Smooth muscle cell (in vitro differentiated cells): ENCODE data around the gene CCDC47. TPM values are rescaled to one million over a fixed set of nuclear protein-coding genes. Genes with fewer than 3 reads are reported as not detected.

Experiments used
- DNase-seq: peaks from one replicate; lab custom pipeline; 2025; ENCODE audit not compliant: unreplicated experiment; lab: John Stamatoyannopoulos, UW
- H2AFZ ChIP-seq: fragments of 200-600 bp; sonication (generic); 2 replicates; pipeline ENCODE4 v1.6.0; 2016; ENCODE audit warnings: antibody characterized with exemption, low read depth, mild to moderate bottlenecking
- H3F3A ChIP-seq: fragments of 200-600 bp; sonication (generic); 2 replicates; pipeline ENCODE4 v1.6.0; 2017; ENCODE audit warnings: antibody characterized with exemption, low read depth
- H3K27ac ChIP-seq: fragments of 200-600 bp; sonication (generic); 2 replicates; pipeline ENCODE4 v1.5.1; 2016; ENCODE audit warnings: low read depth, mild to moderate bottlenecking
- H3K27me3 ChIP-seq: fragments of 200-600 bp; sonication (generic); 2 replicates; pipeline ENCODE4 v1.6.1; 2016; ENCODE audit warnings: low read depth, mild to moderate bottlenecking
- H3K36me3 ChIP-seq: fragments of 200-600 bp; sonication (generic); 2 replicates; pipeline ENCODE4 v1.5.1; 2016; ENCODE audit warnings: low read depth
- H3K4me1 ChIP-seq: fragments of 200-600 bp; sonication (generic); 2 replicates; pipeline ENCODE4 v1.5.1; 2016; ENCODE audit warnings: low read depth
- H3K4me2 ChIP-seq: fragments of 200-600 bp; sonication (generic); 2 replicates; pipeline ENCODE4 v1.6.0; 2016; ENCODE audit warnings: mild to moderate bottlenecking
- H3K4me3 ChIP-seq: fragments of 200-600 bp; sonication (generic); 2 replicates; pipeline ENCODE4 v1.5.1; 2016; ENCODE audit warnings: mild to moderate bottlenecking
- H3K79me2 ChIP-seq: fragments of 200-600 bp; sonication (generic); 2 replicates; pipeline ENCODE4 v1.6.0; 2016; ENCODE audit warnings: low read depth, mild to moderate bottlenecking
- H3K9ac ChIP-seq: fragments of 200-600 bp; sonication (generic); 2 replicates; pipeline ENCODE4 v1.6.0; 2016; ENCODE audit warnings: low read depth
- H3K9me3 ChIP-seq: fragments of 200-600 bp; sonication (generic); replicated peaks from 2 replicates; pipeline ENCODE4 v1.5.1; 2016; ENCODE audit warnings: low read depth
- H4K20me1 ChIP-seq: fragments of 200-600 bp; sonication (generic); 2 replicates; pipeline ENCODE4 v1.6.0; 2016; ENCODE audit warnings: low read depth
- WGBS: methylation state at CpG from one replicate; pipeline ENCODE4 v1.1.7; 2016; ENCODE audit warnings: low lambda C conversion rate; 5-methylcytosine and 5-hydroxymethylcytosine counted together
- polyA plus RNA-seq: library from polyadenylated mRNA; unstranded; fragments of >200 nt; fragmentation: Nextera tagmentation; extraction: Ambion mirVana; gene quantifications from 2 replicates; pipeline ENCODE4 v1.2.1, GENCODE V29; 2016
- total RNA-seq: library from RNA; depleted of rRNA; stranded (reverse); fragments of >200 nt; gene quantifications from 2 replicates; pipeline ENCODE4 v1.2.3, GENCODE V29; 2014
- TF ChIP-seq, protein P1 (sequence below): fragments of 200-600 bp; sonication (generic); IDR thresholded peaks from 2 replicates; pipeline ENCODE4 v1.5.1; 2017; ENCODE audit warnings: borderline replicate concordance, mild to moderate bottlenecking, antibody characterized with exemption; ENCODE audit not compliant: insufficient read depth, poor library complexity, severe bottlenecking

The CCDC47 gene
- total and polyA plus RNA-seq, 2 experiments from 2014 or later, result 47.7 to 63.4 TPM

DNA sequence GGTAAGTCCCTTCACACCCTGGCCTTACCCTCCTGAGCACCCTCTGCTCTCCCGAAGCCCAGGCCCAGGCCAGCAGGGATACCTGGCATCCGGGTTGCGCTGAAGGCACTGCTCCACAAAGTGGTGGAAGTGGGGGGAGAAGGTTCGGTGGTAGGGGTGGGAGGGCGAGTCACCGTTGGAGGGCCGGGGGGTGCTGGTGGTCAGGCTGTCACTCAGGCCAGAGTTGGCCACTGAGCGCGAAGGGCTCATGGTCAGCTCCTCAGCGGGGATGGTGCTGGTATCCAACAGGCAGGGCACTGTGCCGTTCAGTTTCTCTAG, 69.2 kb downstream of the CCDC47 start:
- peaks cover 6% of the 10 kb centered on the region for H4K20me1 ChIP-seq
- H3K27me3 ChIP-seq, result no peaks in the 10 kb centered on the region
- DNase-seq, result no peak
- H3K9ac ChIP-seq, result no peak overlapping the region
- TF ChIP-seq, protein P1, sequence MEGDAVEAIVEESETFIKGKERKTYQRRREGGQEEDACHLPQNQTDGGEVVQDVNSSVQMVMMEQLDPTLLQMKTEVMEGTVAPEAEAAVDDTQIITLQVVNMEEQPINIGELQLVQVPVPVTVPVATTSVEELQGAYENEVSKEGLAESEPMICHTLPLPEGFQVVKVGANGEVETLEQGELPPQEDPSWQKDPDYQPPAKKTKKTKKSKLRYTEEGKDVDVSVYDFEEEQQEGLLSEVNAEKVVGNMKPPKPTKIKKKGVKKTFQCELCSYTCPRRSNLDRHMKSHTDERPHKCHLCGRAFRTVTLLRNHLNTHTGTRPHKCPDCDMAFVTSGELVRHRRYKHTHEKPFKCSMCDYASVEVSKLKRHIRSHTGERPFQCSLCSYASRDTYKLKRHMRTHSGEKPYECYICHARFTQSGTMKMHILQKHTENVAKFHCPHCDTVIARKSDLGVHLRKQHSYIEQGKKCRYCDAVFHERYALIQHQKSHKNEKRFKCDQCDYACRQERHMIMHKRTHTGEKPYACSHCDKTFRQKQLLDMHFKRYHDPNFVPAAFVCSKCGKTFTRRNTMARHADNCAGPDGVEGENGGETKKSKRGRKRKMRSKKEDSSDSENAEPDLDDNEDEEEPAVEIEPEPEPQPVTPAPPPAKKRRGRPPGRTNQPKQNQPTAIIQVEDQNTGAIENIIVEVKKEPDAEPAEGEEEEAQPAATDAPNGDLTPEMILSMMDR, result no peak
- H3K27ac ChIP-seq, result no peak overlapping the region
- no peaks in the 10 kb centered on the region for H3F3A ChIP-seq
- no peaks in the 10 kb centered on the region for H3K9me3 ChIP-seq
- H3K4me3 ChIP-seq, result no peak overlapping the region
- 94% methylated on average over 7 of the region's 11 CpGs for WGBS
- H2AFZ ChIP-seq, result no peak overlapping the region
- H3K36me3 ChIP-seq, result no peaks in the 10 kb centered on the region
- no peak overlapping the region for H3K4me2 ChIP-seq
- H3K4me1 ChIP-seq, result peaks cover 8% of the 10 kb centered on the region
- no peaks in the 10 kb centered on the region for H3K79me2 ChIP-seq

DNA sequence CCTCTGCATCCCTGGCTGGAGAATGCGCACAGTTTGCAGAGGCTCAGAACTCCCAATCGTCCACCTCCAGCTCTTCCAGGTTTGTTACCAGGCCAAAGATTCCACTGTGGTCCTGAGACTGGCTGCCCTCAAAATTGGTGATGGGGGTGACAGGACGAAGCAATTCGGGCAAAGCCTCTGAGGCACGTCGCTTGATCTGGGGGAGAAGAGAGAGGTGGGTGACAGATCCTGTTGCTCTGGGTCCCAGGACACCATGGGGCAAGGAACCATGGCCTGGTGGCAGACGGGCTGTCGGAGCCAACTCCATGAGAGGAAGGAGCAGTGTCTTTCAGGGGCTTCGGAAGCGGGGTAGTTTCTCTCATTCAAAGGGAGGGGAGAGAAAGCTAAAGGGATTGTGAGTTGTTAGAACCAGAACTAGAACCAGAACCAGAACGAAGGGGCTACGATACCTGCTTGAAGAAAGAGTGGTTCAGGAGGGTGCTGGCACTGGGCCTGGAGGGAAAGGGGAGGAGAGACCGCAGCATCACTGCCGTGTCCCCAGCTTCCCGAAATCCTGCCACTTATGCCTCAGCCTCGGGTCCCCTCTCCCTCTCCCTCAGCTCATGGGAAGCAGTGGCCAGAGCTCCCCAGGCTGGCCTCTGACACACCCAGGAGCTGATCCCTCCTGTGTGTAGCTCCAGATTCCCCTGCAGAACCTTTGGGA, 69.7 kb downstream of the CCDC47 start:
- Histone ChIP-seq H3K9ac (no peak overlapping the region), H4K20me1 (peaks cover 11% of the 10 kb centered on the region), H3K4me1 (peaks cover 13% of the 10 kb centered on the region), H3K4me2 (no peak overlapping the region), H3K27ac (no peak overlapping the region), H3K9me3 (no peaks in the 10 kb centered on the region), H3K79me2 (no peaks in the 10 kb centered on the region), H3K36me3 (no peaks in the 10 kb centered on the region), H3F3A (no peaks in the 10 kb centered on the region), H3K4me3 (no peak overlapping the region), H2AFZ (no peak overlapping the region), H3K27me3 (no peaks in the 10 kb centered on the region)
- DNase-seq, result no peak
- 94% methylated on average over 16 of the region's 16 CpGs for WGBS
- TF ChIP-seq, protein P1, result no peak

DNA sequence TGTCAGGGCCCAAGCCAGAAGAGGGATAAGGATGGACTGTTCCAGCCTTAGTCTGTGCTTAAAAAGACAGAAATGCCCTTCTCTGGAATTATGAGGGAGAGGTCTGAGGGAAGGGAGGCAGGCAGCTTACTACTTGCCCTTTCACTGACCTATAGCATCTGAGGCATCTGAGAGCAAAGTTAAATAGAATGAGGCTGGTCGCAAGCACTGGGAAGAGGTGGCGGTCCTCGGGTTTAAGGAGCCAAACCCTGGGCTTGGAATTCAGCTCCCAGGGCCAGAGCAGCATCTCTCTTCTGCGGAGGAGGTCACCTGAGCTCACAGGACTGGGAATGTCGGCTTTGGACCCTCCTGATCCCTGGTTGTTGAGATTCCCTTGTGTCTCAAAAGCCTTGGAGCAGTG, 70.4 kb downstream of the CCDC47 start:
- Histone ChIP-seq H3K4me2 (no peak overlapping the region), H4K20me1 (peaks cover 15% of the 10 kb centered on the region), H3K79me2 (no peaks in the 10 kb centered on the region), H2AFZ (no peak overlapping the region), H3K9ac (no peak overlapping the region), H3K4me3 (no peak overlapping the region), H3K36me3 (no peaks in the 10 kb centered on the region), H3K4me1 (peaks cover 13% of the 10 kb centered on the region), H3K27ac (no peak overlapping the region), H3K9me3 (no peaks in the 10 kb centered on the region), H3F3A (no peaks in the 10 kb centered on the region), H3K27me3 (no peaks in the 10 kb centered on the region)
- no peak for DNase-seq
- 92% methylated on average over 5 of the region's 5 CpGs for WGBS
- TF ChIP-seq, protein P1, result no peak

DNA sequence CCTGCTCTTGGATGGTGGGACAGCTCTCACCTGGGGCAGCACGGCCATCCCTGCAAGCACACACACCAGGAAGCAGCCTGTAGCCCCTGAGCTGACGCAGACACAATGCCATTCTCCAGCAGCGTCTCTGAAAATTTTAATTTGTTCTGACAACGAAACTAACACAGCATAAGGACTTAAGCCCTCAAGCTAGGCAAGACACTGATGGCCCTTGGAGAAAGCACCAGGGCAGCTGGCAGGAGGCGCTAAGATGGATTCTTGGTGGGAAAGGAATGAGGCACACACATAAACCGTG, 70.7 kb downstream of the CCDC47 start:
- DNase-seq, result no peak
- Histone ChIP-seq H3K4me2 (no peak overlapping the region), H3K36me3 (no peaks in the 10 kb centered on the region), H3K4me3 (no peak overlapping the region), H3K4me1 (peaks cover 13% of the 10 kb centered on the region), H3K79me2 (no peaks in the 10 kb centered on the region), H4K20me1 (peaks cover 19% of the 10 kb centered on the region), H2AFZ (no peak overlapping the region), H3K9me3 (no peaks in the 10 kb centered on the region), H3K27me3 (no peaks in the 10 kb centered on the region), H3K9ac (no peak overlapping the region), H3K27ac (no peak overlapping the region), H3F3A (no peaks in the 10 kb centered on the region)
- 83% methylated on average over 6 of the region's 6 CpGs for WGBS
- TF ChIP-seq, protein P1, result no peak
